ENCODE data around the gene MED8. TPM values are rescaled to one million over a fixed set of nuclear protein-coding genes. Genes with fewer than 3 reads are reported as not detected.

The MED8 gene, protein sequence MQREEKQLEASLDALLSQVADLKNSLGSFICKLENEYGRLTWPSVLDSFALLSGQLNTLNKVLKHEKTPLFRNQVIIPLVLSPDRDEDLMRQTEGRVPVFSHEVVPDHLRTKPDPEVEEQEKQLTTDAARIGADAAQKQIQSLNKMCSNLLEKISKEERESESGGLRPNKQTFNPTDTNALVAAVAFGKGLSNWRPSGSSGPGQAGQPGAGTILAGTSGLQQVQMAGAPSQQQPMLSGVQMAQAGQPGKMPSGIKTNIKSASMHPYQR
- total RNA-seq: 10 to 100 TPM; 39.6 to 39.7 TPM

DNA sequence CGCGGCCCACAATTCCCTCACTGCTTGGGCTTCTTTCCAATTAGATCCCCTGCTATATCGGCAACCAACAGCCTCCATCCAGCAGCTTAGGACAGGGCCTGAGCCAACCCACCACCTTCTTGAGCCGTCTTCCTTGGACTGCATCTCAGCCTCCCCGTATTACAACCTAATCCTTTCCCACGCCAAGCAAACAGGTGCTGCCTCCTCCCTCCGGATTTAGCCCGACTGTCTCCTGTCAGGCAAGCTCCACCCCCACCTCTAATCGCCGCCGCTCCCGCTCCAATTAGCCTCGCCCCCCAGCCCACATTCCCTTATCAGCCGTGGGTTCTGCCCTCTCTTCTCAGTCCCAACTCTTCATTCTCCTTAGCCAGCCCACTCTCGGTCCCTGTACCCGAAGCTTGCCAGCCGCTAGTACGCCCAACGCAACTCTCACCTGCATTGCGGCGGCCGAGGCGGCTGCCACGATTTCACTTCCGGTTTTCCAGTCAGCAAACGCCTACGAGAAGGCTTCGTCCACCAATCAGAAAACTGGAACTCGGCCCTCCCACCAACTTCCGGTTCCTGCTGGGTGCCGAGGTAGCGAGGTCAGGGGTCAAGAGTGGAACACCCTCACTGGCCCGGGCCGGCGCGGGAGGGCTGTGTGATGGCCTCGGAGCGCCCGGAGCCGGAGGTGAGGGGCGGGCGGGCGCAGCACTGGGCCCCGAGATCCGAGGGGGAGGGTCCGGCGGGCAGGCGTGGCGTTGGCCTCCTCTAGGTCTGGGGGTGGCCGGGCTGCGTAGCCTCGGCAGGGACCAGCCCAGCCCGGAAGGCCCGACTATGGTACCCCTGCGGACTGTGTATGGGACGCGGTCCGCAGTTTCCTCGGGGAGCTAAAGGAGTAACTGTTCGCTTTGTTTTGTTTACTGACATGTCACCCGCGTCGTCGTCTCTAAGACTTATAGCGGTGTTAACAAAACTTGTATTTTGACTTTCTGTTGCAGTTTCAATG, at the start of gene MED8, which contains the start of gene SZT2:
Gene MED8, minus strand, starts transcription at position 475 of the 988 bp plus-strand sequence. Its CDS starts 36 bp downstream, at position 439.
Gene SZT2, plus strand, starts transcription at position 574 of the 988 bp plus-strand sequence. Its CDS starts 70 bp downstream, at position 644.
- CTCF ChIA-PET: interaction anchor here (1.0 to 2.6 kb wide), 4 partner anchors 13 to 163 kb away, joined by 3 to 11 read pairs (median 4); partner anchors contain the start of gene ELOVL1
- POLR2A ChIA-PET: interaction anchor here (0.9 to 1.7 kb wide), 3 partner anchors 22 to 260 kb away, joined by 3 to 8 read pairs (median 3); partner anchors contain the start of genes ELOVL1 and KDM4A

DNA sequence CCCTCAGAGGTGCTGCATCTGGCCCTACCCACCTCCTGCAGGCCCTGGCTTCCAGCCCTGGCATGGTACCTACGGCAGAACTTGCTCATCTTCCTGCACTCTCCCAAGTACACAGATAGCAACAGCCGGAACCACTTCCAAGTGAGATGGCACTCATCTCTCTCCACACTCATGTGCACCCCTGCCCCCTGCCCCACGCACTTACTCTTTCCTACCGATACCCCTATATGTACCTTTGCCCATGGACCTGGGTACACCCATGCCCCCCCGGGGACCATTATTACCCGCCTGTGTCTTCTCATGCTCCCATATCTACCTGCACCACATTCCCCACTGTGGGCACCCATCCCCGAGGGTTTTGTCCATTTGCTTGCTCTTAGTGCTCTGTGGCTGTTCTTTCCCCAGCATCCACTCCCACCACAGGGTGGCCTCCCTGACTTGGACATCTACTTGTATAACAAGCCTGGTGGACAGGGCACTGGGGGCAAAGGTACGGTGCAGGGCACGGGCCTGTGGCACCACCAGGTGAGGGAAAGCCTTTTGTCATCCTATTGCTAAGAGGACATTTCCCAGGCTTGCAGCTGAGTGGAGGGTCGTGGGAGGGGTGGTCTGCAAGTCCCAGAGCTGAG, 49.5 kb upstream of the MED8 start:
- CTCF ChIA-PET: no interaction called here
- POLR2A ChIA-PET: no interaction called here

DNA sequence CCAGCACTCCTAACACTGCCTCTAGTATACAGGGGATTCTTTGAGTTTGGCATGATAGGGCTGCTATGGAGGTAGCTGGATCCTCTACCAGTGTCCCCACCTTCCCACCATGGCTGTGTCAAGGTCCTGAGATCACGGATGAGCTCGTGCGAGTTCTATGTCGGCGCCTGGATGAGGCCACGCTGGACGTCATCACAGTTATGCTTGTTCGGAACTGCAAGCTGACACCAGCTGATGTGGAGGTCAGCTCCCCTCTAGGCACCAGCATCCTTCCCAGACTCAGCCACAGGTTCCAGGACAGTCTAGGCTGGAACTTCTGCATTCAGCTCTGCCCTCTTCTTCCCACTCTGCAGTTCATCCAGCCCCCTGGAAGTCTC, 49.0 kb upstream of the MED8 start:
- ChIA-PET POLR2A (no interaction called here), CTCF (no interaction called here)

DNA sequence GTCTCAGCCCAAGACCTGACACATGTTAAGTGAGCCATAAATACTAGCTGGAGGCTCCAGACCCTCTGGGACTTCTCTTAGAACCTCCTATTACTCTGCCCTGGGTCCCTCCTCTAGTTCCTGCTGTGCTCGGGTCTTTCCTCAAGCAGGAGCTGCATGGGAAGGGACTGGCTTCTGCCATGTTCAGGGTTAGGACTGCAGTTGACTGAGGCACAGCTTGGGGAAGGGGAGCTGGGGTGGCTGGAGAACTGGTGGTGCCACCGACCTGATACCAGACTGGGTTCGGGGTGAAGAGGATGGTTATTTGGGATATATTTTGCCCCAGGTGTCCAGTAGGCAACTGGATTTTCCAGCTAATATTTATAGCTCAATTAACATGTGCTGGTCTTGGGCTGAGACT, 48.4 kb upstream of the MED8 start:
- POLR2A ChIA-PET: no interaction called here
- CTCF ChIA-PET: no interaction called here

DNA sequence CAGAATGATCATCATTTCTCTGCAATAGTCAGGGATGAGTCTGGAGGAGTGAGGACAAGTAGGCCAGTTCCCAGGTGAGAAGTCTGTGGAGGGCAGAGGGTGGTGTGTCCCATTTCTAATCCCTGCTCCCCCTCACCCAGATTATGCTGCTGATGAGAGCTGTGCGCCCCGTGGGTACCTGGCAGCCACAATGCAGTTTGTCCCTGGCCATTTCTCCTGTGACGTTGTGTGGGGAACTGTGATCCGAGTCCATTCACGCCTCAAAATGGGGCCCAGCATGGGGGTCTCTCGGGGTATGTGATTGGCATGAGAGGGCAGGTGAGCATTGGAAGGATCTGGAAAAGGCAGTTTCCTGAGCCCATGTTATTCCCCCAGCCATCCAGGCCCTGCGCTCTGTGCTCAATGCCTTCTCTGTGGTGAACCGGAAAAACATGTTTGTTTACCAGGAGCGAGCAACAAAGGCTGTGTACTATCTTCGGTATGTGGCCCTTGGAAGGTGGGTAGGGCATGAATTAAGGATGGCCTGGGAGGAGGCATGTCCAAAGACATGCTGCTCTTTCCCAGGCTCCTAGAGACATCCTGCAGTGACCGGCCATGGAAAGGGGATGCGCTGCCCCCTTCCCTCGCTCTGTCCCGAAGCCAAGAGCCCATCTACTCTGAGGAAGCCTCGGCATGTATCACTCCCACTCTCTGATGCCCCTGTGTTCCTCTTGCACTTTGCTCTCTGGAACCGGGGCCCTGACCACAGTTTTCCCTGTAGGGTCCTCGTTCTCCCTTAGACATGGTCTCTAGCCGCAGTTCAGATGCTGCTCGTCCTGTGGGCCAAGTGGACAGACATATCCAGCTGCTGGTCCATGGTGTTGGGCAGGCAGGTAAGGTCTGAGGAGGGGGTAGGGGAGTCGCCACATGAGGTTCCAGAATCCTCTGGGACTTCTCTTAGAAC, 47.7 kb upstream of the MED8 start:
- POLR2A ChIA-PET: no interaction called here
- CTCF ChIA-PET: no interaction called here

DNA sequence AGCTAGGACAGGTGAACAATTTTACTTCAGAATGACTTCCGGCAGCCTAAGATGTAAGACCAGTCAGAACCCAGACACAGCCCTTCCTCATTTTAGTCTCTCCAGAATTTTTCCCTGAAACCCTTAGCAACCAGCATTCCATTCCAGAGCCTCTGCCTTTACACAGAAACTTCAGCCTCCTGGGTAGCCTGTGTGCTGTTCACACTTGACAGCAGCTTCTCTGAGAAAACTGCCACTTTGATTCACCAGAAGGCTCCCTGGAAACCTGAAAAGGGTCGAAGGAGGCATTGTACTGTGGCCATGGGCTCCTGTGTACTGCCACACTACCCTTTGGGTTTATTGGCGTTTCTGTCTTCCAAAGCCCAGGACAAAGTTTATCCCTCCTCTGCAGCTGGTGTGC, 46.8 kb upstream of the MED8 start:
- ChIA-PET POLR2A (no interaction called here), CTCF (no interaction called here)

DNA sequence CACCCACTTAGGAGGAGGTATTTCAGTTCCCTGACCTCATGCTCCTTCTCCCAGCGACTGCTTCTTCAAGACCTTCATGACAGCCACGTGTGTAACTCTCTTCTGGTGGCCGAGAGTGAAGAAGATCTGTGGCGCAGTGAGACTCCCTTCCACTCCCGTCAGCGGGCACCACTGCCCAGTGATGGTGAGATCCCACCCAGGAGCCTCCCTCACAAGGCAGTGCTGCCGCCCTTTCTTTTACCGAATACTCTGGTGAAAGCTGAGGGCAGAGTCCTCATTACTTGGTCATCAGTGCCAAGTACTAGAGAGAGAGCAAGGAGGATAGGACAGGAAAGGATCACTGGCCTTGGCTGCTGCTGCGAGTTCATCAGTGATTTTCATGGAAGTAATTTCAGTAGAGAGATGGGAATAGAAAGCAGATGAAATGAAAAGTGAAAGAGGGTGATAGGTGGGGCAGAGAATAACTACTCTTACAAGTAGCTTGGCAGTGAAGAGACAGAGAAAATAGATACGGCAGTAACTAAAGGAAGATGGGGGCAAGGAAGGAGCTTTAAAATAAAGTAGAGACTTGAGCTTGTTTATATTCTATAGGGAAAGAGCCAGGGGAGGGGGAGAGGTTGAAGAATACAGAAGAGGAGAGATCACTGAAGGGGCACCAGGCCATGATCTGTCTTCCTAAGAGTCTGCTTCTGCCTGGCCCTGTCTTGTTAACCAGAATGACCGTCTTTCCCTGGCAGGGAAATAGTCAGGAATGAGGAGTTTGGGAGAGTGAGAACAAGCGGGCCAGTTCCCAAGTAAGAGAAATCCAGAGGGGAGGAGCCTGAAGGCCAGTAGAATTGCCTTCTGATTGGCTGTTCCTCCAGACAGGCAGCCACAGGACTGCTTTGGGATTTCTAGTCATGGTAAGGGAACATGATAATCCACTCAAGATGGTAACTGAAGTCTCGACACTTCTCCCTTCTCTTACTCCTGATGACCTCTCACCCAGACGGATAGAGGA, 45.8 kb upstream of the MED8 start:
- CTCF ChIA-PET: interaction anchor here (1.4 kb wide), 1 partner anchor 21 kb away, joined by 3 read pairs; no protein-coding TSS in a partner anchor
- POLR2A ChIA-PET: no interaction called here

DNA sequence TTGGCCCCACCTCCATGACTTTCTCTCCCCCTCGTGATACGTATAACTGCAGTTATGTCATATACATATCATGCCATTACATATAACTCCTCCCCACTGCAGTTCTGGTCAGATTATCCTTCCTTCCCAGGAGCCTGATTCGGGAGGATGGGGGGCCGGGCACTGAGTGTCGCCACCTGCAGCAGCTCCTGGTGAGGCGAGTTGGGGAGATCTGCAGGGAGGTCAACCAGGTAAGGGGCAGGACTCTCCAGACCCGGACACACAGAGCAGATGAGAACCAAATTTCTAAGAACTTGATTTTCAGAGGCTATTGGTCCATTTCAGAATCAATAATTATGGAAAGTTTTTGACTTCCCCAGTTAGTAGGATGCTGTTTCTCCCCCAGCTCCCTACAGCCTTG, 44.7 kb upstream of the MED8 start:
- CTCF ChIA-PET: no interaction called here
- POLR2A ChIA-PET: no interaction called here

DNA sequence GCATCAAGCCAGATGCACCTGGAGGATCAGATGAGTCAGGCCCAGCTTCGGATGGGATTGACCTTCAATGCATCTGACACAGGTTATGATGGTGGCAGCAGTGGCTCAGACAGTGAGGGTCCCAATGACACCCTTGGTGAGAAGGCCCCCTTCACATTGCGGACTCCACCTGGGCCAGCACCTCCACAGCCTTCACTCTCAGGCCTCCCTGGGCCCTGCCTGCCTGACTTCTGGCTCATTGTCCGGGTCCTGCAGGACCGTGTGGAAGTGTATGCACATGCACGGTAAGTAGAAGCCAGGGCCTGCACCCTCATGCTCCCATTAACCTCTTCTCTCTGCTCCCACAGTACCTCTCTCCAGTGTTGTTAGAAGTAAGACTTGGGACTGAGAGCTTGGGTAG, 43.3 kb upstream of the MED8 start:
- CTCF ChIA-PET: no interaction called here
- POLR2A ChIA-PET: no interaction called here

DNA sequence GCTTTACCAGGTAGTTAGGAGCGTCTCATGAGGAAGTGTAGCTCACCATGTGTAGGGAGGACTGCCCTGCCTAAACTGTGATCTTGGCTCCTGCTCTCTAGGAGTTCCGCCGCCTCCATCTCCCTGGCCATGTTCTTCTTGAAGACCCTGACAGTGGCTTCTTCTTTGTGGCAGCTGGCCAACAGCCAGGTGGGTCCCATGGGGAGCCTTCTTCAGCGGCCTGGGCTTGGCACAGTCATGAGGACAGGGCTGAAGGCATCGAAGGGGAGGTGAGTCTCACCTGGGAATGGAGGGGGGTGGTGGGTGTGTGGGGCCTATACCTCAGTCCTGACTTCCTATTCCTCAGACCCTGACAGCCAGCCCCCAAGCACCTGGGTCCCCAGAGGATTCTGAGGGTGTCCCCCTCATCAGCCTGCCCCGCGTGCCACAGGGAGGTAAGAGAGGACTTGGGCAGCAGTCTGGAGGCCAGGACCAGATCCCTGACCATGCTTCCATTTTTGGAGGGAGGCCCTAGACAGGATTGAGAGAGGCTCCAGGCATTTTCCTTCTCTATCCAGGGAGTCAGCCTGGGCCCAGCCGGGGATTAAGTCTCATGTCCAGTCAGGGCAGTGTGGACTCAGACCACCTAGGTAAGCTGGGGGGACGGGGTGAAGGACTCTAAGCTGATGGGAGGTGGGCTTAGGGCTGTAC, 42.7 kb upstream of the MED8 start:
- ChIA-PET CTCF (no interaction called here), POLR2A (no interaction called here)

DNA sequence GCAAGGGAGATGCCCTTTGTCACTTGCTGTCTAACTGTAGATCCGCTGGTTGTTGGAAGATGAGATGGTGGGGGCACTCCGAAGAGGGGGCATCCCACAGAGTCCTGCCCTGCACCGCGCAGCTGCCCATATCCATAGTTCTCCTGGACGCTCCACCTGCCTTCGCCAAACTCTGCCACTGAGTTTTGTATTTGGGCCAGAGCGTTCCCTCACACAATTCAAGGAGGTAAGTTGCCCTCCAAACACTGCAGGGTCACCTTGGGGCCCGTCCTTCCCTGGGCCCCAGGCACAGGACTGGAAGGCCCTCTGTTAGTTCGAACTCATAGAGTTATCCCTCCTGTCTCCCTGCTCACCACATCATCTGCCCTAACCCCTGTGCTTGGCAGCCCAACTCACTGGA, 42.1 kb upstream of the MED8 start:
- CTCF ChIA-PET: no interaction called here

DNA sequence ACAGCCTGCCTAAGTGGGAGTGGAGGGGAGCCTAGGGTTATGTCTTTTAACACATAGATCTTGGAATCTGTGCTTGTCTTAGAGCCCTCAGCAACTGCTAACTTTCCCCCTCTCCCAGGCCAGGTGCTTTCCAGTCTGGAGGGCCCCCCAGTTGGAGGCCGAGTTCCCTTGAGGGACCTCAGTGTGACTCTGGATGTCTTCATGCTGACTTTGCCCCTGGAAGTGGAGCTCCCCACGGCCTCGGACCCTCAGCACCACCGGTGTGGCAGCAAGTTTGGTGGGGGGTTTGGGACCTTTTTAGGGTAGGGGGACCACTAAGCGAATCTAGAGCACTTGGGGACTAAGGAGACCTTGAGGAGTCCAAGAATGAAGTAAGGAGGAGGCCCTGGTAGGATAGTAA, 41.2 kb upstream of the MED8 start:
- POLR2A ChIA-PET: no interaction called here
- CTCF ChIA-PET: no interaction called here

More for the DNA sequence above, 42.1 kb upstream of the MED8 start:
- POLR2A ChIA-PET: no interaction called here

DNA sequence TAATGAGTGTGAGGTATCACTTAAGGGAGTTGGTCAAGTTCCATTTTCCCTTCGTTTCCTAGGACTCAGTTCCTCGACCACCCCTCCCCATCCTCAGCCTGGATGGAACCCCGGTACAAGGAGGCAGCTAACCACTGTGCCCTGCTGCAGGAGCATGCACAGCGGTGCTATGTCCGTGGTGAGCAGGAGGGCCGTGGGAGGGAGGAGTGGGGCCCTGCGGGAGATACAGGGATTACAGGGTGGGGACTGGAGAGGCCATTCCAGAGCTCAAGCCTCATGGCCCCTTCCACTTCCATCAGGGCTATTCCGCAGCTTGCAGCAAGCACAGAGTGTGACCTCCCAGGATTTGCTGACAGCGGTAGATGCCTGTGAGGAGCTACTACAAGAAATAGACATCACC, 38.3 kb upstream of the MED8 start:
- ChIA-PET CTCF (no interaction called here), POLR2A (no interaction called here)

DNA sequence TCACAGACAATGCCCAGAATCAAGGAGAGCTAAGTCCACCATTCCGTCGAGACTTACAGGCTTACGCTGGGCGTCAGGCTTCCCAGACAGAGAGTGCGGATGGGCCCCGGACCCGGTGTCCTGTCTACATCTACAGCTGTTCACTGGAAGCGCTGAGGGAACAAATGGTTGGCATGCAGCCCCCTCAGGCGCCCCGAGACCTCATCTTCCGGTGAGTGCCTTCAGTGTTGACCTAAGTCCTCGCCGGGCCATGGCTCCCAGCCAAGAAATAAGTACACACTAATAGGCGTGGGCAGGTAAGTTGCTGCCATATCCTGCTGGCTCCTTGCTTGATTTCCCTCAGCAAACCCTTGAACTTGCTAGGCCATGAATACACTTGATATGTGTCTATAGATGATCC, 37.9 kb upstream of the MED8 start:
- ChIA-PET POLR2A (no interaction called here), CTCF (no interaction called here)

DNA sequence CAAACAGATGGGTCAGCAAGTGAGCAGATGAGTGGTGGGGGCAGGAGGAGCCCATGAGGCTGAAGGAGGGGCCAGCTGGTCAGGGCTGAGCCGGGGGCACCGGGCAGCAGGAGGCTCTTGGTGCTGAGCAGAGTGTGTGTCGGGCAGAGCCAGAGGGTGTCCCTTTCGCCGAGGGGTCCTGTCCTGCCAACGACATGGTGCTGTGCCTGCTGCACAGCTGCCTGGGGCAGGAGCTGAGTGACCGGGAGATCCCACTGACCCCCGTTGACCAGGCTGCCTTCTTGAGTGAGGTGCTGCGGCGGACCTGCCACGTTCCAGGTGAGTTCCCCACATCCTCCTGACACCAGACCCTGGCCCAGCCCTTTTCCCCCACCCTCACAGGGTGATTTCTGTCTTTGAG, 36.6 kb upstream of the MED8 start:
- ChIA-PET POLR2A (no interaction called here), CTCF (no interaction called here)

DNA sequence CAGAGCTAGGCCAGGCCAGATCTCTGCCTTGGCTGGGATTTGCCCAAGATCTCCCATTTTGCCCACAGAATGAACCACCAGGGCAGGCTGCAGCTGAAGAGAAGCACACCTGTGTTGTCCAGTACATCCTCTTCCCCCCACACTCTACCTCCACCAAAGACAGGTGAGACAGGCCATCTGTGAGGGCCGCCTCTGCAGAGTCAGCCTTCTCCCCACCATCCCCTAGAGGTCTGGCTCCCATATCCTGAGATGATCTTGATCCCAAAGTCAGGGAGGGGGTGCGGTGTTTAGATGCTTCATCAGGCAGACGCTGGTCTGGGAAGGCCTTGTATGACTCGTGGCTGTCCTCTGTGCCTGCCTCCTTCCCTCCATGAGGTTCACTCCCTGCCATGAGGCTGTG, 35.4 kb upstream of the MED8 start:
- CTCF ChIA-PET: no interaction called here

DNA sequence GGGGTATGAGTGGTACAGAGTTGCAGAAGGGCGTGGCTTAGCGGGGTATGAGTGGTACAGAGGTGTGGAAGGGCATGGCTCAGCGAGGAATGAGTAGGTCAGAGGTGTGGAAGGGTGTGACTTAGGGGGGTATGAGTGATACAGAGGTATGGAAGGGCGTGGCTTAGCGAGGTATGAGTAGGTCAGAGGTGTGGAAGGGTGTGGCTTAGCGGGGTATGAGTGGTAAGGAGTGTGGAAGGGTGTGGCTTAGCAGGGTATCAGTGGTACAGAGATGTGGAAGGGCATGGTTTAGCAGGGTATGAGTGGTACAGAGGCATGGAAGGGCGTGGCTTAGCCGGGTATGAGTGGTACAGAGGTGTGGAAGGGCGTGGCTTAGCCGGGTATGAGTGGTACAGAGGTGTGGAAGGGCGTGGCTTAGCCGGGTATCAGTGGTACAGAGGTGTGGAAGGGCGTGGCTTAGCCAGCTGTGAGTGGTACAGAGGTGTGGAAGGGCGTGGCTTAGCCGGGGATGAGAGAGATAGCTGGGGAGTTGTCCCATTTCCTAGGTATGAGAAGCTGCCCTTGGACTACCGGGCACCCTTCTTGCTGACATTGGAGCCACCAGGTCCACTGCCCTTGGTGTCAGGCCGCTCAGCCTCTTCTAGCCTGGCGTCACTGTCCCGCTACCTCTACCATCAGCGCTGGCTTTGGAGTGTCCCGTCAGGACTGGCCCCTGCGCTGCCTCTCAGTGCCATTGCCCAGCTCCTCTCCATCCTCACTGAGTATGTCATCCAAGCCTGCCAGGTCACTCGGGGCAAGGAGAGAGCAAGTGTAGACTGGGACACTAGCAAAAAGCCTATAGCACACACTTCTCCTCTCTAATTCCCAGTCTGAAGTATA, 34.3 kb upstream of the MED8 start:
- CTCF ChIA-PET: no interaction called here
- POLR2A ChIA-PET: interaction anchor here (0.5 kb wide), 1 partner anchor 1885 kb away, joined by 6 read pairs; no protein-coding TSS in a partner anchor

More for the DNA sequence above, 35.4 kb upstream of the MED8 start:
- POLR2A ChIA-PET: no interaction called here
